ENCODE data around the gene TK2. TPM values are rescaled to one million over a fixed set of nuclear protein-coding genes. Genes with fewer than 3 reads are reported as not detected.

The TK2 gene
- polyA plus RNA-seq, 6 donors from 2014 or later = 1.8 to 5.9 (median 3.8) TPM

GRCh38 chr16:66460703-66461102 lies 89.2 kb downstream of the TK2 start:
- no peak overlapping the region for H3K27ac Mint-ChIP-seq
- DNase-seq (no peak), ATAC-seq (ENCODE audit: low read depth in 2 of 2) (no peak)
- no peaks in the 10 kb centered on the region for H3K4me1 Mint-ChIP-seq
- peaks cover 0 to 2% (median 0%) of the 10 kb centered on the region in 7 donors for H3K9me3 Mint-ChIP-seq
- peaks cover 48 to 80% (median 75%) of the 10 kb centered on the region in 3 donors for H3K27me3 Mint-ChIP-seq
- no peak overlapping the region for H3K4me3 Mint-ChIP-seq
- H3K36me3 Mint-ChIP-seq = no peaks in the 10 kb centered on the region

- Mint-ChIP-seq H3K36me3 (no peaks in the 10 kb centered on the region), H3K27ac (no peak overlapping the region), H3K4me1 (no peaks in the 10 kb centered on the region), H3K4me3 (no peak overlapping the region), H3K27me3 (peaks cover 47 to 75% (median 72%) of the 10 kb centered on the region in 3 donors), H3K9me3 (peaks cover 0 to 2% (median 0%) of the 10 kb centered on the region in 7 donors)
- DNase-seq (no peak), ATAC-seq (ENCODE audit: low read depth in 2 of 2) (no peak)
Measured at GRCh38 chr16:66459878-66460277, 90.0 kb downstream of the TK2 start.

- ATAC-seq (ENCODE audit: low read depth in 2 of 2) = no peak
- Mint-ChIP-seq H3K4me3 (no peak overlapping the region), H3K27ac (no peak overlapping the region), H3K9me3 (peaks cover 0 to 2% (median 0%) of the 10 kb centered on the region in 7 donors), H3K4me1 (no peaks in the 10 kb centered on the region), H3K27me3 (peaks cover 42 to 70% (median 66%) of the 10 kb centered on the region in 3 donors), H3K36me3 (no peaks in the 10 kb centered on the region)
- no peak for DNase-seq
Measured at GRCh38 chr16:66458853-66459252, 91.1 kb downstream of the TK2 start.

GRCh38 chr16:66458292-66458691 lies 91.6 kb downstream of the TK2 start:
- no peaks in the 10 kb centered on the region for H3K4me1 Mint-ChIP-seq
- no peaks in the 10 kb centered on the region for H3K36me3 Mint-ChIP-seq
- DNase-seq (no peak), ATAC-seq (ENCODE audit: low read depth in 2 of 2) (no peak)
- no peak overlapping the region for H3K4me3 Mint-ChIP-seq
- no peaks in the 10 kb centered on the region for H3K9me3 Mint-ChIP-seq
- H3K27ac Mint-ChIP-seq = peak overlapping the region in 2 of 6 donors; percentile 33 to 69
- peaks cover 37 to 64% (median 61%) of the 10 kb centered on the region in 3 donors for H3K27me3 Mint-ChIP-seq

Other genes starting within 250 kb of the TK2 start
- gene CDH5, start 183.4 kb downstream of the TK2 start, polyA plus RNA-seq (ENCODE audit: low read depth in 6 of 6) = not detected
- not detected for gene BEAN1, start 122.8 kb downstream of the TK2 start, polyA plus RNA-seq (ENCODE audit: low read depth in 6 of 6)
- 100 to 1,000 TPM in 1 of 6 donors, 10 to 100 TPM in 5; 55.2 to 108 (median 67.7) TPM for gene CKLF, start 2.5 kb upstream of the TK2 start, polyA plus RNA-seq (ENCODE audit: low read depth in 6 of 6)
- under 1 TPM in 4 of 6 donors, not detected in 2; 0.49 to 0.97 (median 0.70) TPM for gene CMTM1, start 16.3 kb upstream of the TK2 start, polyA plus RNA-seq (ENCODE audit: low read depth in 6 of 6)
- gene CMTM2, start 29.3 kb upstream of the TK2 start, polyA plus RNA-seq (ENCODE audit: low read depth in 6 of 6) = 1 to 10 TPM in 3 of 6 donors, not detected in 3; 1.0 to 4.1 (median 2.7) TPM
- gene CMTM3, start 54.6 kb upstream of the TK2 start, polyA plus RNA-seq (ENCODE audit: low read depth in 6 of 6) = 10 to 100 TPM; 17.0 to 24.3 (median 19.1) TPM
- under 1 TPM in 1 of 6 donors, not detected in 5; 0.20 TPM for gene CMTM4, start 146.6 kb upstream of the TK2 start, polyA plus RNA-seq (ENCODE audit: low read depth in 6 of 6)
- 10 to 100 TPM; 10.5 to 33.8 (median 23.4) TPM for gene DYNC1LI2, start 201.5 kb upstream of the TK2 start, polyA plus RNA-seq (ENCODE audit: low read depth in 6 of 6)